Calu3 (cell line): ENCODE measurements around the gene MEF2A. TPM values are rescaled to one million over a fixed set of nuclear protein-coding genes. Genes with fewer than 3 reads are reported as not detected.

ENCODE experiments used
- BruUV-seq: library from RNA; stranded (reverse); fragments of 400-500 nt; replicated peaks from 2 replicates; lab custom pipeline; 2021; lab: Mats Ljungman, UMichigan
- CTCF ChIA-PET: fragments of 300-600 bp; sonication (Branson Sonifier 250); formaldehyde crosslinking; loops from one replicate; lab custom pipeline; 2022; ENCODE audit warnings: antibody characterized with exemption; lab: Charles Lee
- DNase-seq: peaks from one replicate; pipeline ENCODE4 v3.0.0; 2022
- H3K27ac Mint-ChIP-seq: one replicate; pipeline ENCODE4 v1.8.0; 2022; ENCODE audit warnings: mixed read lengths; ENCODE audit not compliant: unreplicated experiment
- H3K27me3 Mint-ChIP-seq: one replicate; pipeline ENCODE4 v1.8.0; 2022; ENCODE audit warnings: mixed read lengths; ENCODE audit not compliant: unreplicated experiment
- H3K36me3 Mint-ChIP-seq: one replicate; pipeline ENCODE4 v1.8.0; 2022; ENCODE audit warnings: mild to moderate bottlenecking, moderate library complexity, mixed read lengths; ENCODE audit not compliant: insufficient read depth, unreplicated experiment
- H3K4me1 Mint-ChIP-seq: one replicate; pipeline ENCODE4 v1.8.0; 2022; ENCODE audit warnings: mild to moderate bottlenecking, low read depth, mixed read lengths; ENCODE audit not compliant: unreplicated experiment
- H3K4me3 Mint-ChIP-seq: one replicate; pipeline ENCODE4 v1.8.0; 2022; ENCODE audit warnings: mild to moderate bottlenecking, low read depth, moderate library complexity, mixed read lengths; ENCODE audit not compliant: unreplicated experiment
- H3K9me3 Mint-ChIP-seq: one replicate; pipeline ENCODE4 v1.8.0; 2022; ENCODE audit warnings: low read depth, mixed read lengths; ENCODE audit not compliant: unreplicated experiment
- intact Hi-C: fragments of 100-400 bp; cut with micrococcal nuclease; formaldehyde crosslinking; loops from one replicate; pipeline ENCODE4 v1.10.0; 2022; ENCODE audit not compliant: unreplicated experiment
- total RNA-seq: library from RNA; stranded (reverse); gene quantifications from 2 replicates; pipeline ENCODE4 v1.2.3, GENCODE V29; 2022
- TF ChIP-seq, protein P1 (sequence below): fragments of 200-600 bp; IDR thresholded peaks from one replicate; pipeline ENCODE4 v1.8.0; 2022; ENCODE audit warnings: antibody characterized with exemption; ENCODE audit not compliant: unreplicated experiment

The MEF2A gene
- total RNA-seq, 1 experiment from 2014 or later = 33.6 TPM

DNA sequence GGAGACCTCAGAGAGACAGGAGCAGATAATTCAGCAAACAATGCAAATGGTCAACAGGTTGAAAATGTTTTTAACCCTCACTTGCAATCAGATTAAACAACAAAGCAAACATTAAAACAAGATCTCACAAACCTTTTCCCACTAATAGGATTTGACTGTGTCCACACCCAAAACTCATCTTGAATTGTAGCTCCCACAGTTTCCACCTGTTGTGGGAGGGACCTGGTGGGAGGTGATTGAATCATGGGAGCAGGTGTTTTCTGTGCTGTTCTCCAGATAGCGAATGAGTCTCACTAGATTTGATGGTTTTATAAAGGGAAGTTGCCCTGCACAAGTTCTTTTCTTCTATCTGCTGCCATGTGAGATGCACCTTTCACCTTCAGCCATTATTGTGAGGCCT is 168.8 kb downstream of the MEF2A start:
- H3K9me3 Mint-ChIP-seq = no peaks in the 10 kb centered on the region
- CTCF ChIA-PET = no interaction called here
- no peak overlapping the region for H3K27ac Mint-ChIP-seq
- BruUV-seq = no TSS peak
- intact Hi-C loops = no loop called here
- peaks cover 15% of the 10 kb centered on the region for H3K36me3 Mint-ChIP-seq
- H3K4me1 Mint-ChIP-seq = peaks cover 7% of the 10 kb centered on the region
- H3K4me3 Mint-ChIP-seq = no peak overlapping the region
- no peaks in the 10 kb centered on the region for H3K27me3 Mint-ChIP-seq
- no peak for DNase-seq
- TF ChIP-seq, protein P1, sequence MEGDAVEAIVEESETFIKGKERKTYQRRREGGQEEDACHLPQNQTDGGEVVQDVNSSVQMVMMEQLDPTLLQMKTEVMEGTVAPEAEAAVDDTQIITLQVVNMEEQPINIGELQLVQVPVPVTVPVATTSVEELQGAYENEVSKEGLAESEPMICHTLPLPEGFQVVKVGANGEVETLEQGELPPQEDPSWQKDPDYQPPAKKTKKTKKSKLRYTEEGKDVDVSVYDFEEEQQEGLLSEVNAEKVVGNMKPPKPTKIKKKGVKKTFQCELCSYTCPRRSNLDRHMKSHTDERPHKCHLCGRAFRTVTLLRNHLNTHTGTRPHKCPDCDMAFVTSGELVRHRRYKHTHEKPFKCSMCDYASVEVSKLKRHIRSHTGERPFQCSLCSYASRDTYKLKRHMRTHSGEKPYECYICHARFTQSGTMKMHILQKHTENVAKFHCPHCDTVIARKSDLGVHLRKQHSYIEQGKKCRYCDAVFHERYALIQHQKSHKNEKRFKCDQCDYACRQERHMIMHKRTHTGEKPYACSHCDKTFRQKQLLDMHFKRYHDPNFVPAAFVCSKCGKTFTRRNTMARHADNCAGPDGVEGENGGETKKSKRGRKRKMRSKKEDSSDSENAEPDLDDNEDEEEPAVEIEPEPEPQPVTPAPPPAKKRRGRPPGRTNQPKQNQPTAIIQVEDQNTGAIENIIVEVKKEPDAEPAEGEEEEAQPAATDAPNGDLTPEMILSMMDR = no peak

DNA sequence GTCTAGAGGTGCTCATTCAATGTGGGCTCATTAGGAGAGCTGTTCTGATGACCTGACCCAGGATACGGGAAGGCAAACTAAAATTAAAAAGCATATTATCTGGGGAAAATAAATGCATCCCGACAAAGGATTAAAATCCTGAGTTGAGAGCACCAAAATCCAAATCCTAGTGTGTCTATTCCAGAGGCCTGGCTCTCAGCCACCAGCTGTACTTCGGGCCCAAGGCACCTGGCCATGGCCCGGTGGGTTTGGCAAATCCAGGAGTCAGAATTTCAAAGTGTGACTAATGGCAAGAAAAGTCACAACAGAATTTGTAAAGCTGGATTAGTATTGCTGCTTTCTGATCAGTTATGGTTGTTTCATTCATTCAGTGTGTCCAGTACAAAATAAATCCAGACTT is 170.1 kb downstream of the MEF2A start:
- CTCF ChIA-PET = no interaction called here
- peaks cover 15% of the 10 kb centered on the region for H3K36me3 Mint-ChIP-seq
- TF ChIP-seq, protein P1 = no peak
- no TSS peak for BruUV-seq
- H3K27ac Mint-ChIP-seq = no peak overlapping the region
- no peaks in the 10 kb centered on the region for H3K27me3 Mint-ChIP-seq
- H3K4me3 Mint-ChIP-seq = no peak overlapping the region
- intact Hi-C loops = no loop called here
- H3K4me1 Mint-ChIP-seq = peaks cover 7% of the 10 kb centered on the region
- no peak for DNase-seq
- no peaks in the 10 kb centered on the region for H3K9me3 Mint-ChIP-seq

DNA sequence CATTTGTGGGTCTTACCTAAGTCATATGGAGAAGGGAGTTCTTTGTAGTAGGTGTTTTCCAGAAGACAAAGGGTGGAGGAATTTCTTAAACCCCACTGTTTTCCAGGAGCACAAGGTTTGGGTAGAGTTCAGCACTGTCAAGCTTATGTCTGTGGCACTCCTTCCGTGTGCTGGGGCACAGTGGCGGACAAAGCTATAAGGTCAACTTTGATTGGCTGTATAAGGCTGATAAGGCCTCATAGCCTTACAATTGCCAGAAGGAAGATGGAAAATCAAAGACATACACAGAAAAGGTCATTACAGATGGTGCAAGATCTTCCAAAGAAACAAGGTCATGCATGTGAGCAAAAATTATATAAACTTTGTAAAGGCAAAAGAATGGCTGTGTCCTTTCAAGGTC is 170.9 kb downstream of the MEF2A start:
- Mint-ChIP-seq H3K36me3 (peaks cover 15% of the 10 kb centered on the region), H3K4me1 (peaks cover 7% of the 10 kb centered on the region), H3K27ac (no peak overlapping the region), H3K4me3 (no peak overlapping the region), H3K27me3 (no peaks in the 10 kb centered on the region), H3K9me3 (no peaks in the 10 kb centered on the region)
- CTCF ChIA-PET = no interaction called here
- intact Hi-C loops = no loop called here
- TF ChIP-seq, protein P1 = no peak
- BruUV-seq = no TSS peak
- DNase-seq = no peak

DNA sequence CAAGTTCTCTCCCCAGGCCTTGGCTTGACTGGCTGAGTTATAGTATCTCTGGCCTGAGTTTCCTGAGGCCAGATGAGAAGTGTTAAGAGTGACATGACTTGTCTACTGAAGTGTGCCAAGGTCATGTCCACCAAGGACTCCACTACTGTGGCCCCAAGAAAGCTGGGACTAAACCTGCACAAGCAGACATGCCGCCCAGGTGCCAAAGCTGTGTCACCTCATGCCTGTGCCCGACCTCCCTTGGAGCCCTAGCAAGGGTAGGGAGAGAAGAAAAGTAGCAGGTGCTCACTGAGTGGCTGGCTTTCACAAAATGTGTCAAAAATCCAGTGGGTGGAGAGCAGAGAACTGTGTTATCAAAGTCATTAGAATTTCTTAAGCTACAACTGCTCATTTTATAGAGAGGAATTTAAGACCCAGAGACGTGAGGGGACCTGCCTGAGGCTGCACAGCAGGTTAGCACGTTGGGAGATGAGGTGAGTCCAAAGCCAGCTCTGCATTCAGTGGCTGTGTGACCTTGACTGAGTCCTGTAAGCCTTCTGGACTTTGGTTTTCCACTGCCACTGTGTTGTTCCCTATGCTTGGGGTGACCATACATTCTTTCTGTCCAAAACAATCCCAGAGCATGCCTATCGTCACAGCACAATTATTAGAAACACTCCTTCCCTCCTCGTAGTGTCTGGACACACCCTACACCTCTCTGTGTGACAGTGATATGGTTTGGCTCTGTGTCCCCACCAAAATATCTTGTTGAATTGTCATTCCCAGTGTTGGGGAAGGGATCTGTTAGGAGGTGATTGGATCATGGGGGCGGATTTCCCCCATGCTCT is 172.4 kb downstream of the MEF2A start:
- Mint-ChIP-seq H3K27ac (no peak overlapping the region), H3K4me1 (no peaks in the 10 kb centered on the region), H3K9me3 (no peaks in the 10 kb centered on the region), H3K27me3 (no peaks in the 10 kb centered on the region), H3K36me3 (peaks cover 4% of the 10 kb centered on the region), H3K4me3 (no peak overlapping the region)
- no TSS peak for BruUV-seq
- CTCF ChIA-PET = interaction anchor here (0.5 to 1.2 kb wide), 3 partner anchors 16 to 1077 kb away, joined by 3 read pairs; no protein-coding TSS in a partner anchor
- no peak for DNase-seq
- intact Hi-C loops = no loop called here
- TF ChIP-seq, protein P1 = no peak
